Colon (tissue), 2 donors: ENCODE results near the gene HRH1.

ENCODE experiments used
- FAIRE-seq: peaks from 2 replicates; lab custom pipeline; 2012; peaks lifted over from hg19 to GRCh38; lab: Jason Lieb, UNC
- donor health status: control.
- donor health status: control.

HRH1 gene

GRCh38 chr3:11284011-11284410 is 129.7 kb downstream of the HRH1 start:
- FAIRE-seq = no peak

- no peak for FAIRE-seq
Observed at GRCh38 chr3:11285471-11285870, 131.2 kb downstream of the HRH1 start.

- FAIRE-seq = no peak
Observed at GRCh38 chr3:11287404-11287803, 133.1 kb downstream of the HRH1 start.

- no peak for FAIRE-seq
Observed at GRCh38 chr3:11288021-11288491, 133.8 kb downstream of the HRH1 start.

GRCh38 chr3:11288786-11289637 is 134.7 kb downstream of the HRH1 start:
- no peak for FAIRE-seq

GRCh38 chr3:11289864-11290263 is 135.6 kb downstream of the HRH1 start:
- no peak for FAIRE-seq

GRCh38 chr3:11290743-11291680 is 136.7 kb downstream of the HRH1 start:
- no peak for FAIRE-seq

GRCh38 chr3:11291808-11292207 is 137.5 kb downstream of the HRH1 start:
- FAIRE-seq = no peak

- no peak for FAIRE-seq
Observed at GRCh38 chr3:11297126-11297525, 142.8 kb downstream of the HRH1 start.

- FAIRE-seq = no peak
Observed at GRCh38 chr3:11300970-11301369, 146.7 kb downstream of the HRH1 start.

- no peak for FAIRE-seq
Observed at GRCh38 chr3:11302444-11302843, 148.2 kb downstream of the HRH1 start.

GRCh38 chr3:11304175-11304574 is 149.9 kb downstream of the HRH1 start:
- FAIRE-seq = no peak

- FAIRE-seq = no peak
Observed at GRCh38 chr3:11305509-11305908, 151.2 kb downstream of the HRH1 start.

GRCh38 chr3:11306817-11307589 is 152.7 kb downstream of the HRH1 start:
- no peak for FAIRE-seq

GRCh38 chr3:11307830-11308432 is 153.6 kb downstream of the HRH1 start:
- no peak for FAIRE-seq

GRCh38 chr3:11310258-11310657 is 156.0 kb downstream of the HRH1 start:
- no peak for FAIRE-seq

GRCh38 chr3:11312166-11312565 is 157.9 kb downstream of the HRH1 start:
- no peak for FAIRE-seq
